Mucosa of gallbladder (tissue), 1 donor: ENCODE measurements around the gene NELFE. TPM values are rescaled to one million over a fixed set of nuclear protein-coding genes. Genes with fewer than 3 reads are reported as not detected.
A peak's percentile ranks its signal among the peaks of the same experiment; 100 is the strongest.

Source experiments
- DNase-seq: peaks from one replicate; pipeline ENCODE4 v3.0.0-alpha.2; 2020; ENCODE audit warnings: low spot score
- total RNA-seq: library from RNA; stranded (reverse); gene quantifications from one replicate; pipeline ENCODE4 v1.2.1, GENCODE V29; 2021
- donor health status: DM: no; HTN: no; CAD: no.

The NELFE gene
- total RNA-seq, 1 donor from 2014 or later = 52.1 TPM

GRCh38 chr6:31972709-31973350 lies 14.1 kb upstream of the NELFE start:
- DNase-seq = no peak

GRCh38 chr6:31971993-31972708 lies 13.4 kb upstream of the NELFE start, which contains the start of gene DXO:
TSS of gene DXO (minus strand) at chr6:31972138. CDS start at chr6:31971675, 463 bp downstream.
- DNase-seq = peak; percentile 97

GRCh38 chr6:31971279-31971992 lies 12.7 kb upstream of the NELFE start:
- no peak for DNase-seq

- no peak for DNase-seq
Measured at GRCh38 chr6:31970604-31971271, 12.0 kb upstream of the NELFE start.

GRCh38 chr6:31969712-31970603 lies 11.2 kb upstream of the NELFE start:
- no peak for DNase-seq

- DNase-seq = no peak
Measured at GRCh38 chr6:31968791-31969711, 10.3 kb upstream of the NELFE start.

- no peak for DNase-seq
Measured at GRCh38 chr6:31968326-31968725, 9.6 kb upstream of the NELFE start.

- no peak for DNase-seq
Measured at GRCh38 chr6:31967926-31968320, 9.2 kb upstream of the NELFE start.

- no peak for DNase-seq
Measured at GRCh38 chr6:31966997-31967925, 8.5 kb upstream of the NELFE start.

GRCh38 chr6:31966506-31966905 lies 7.7 kb upstream of the NELFE start:
- DNase-seq = no peak

- DNase-seq = no peak
Measured at GRCh38 chr6:31965700-31966099, 6.9 kb upstream of the NELFE start.

GRCh38 chr6:31963921-31964320 lies 5.2 kb upstream of the NELFE start:
- DNase-seq = no peak

- DNase-seq = no peak
Measured at GRCh38 chr6:31961616-31962015, 2.8 kb upstream of the NELFE start.

- DNase-seq = no peak
Measured at GRCh38 chr6:31958412-31958740, 395 bp downstream of the NELFE start.

GRCh38 chr6:31956796-31957195 lies 2.0 kb downstream of the NELFE start:
- no peak for DNase-seq

GRCh38 chr6:31954511-31954910 lies 4.3 kb downstream of the NELFE start:
- no peak for DNase-seq

GRCh38 chr6:31952890-31953289 lies 5.9 kb downstream of the NELFE start:
- no peak for DNase-seq

- DNase-seq = peak; percentile 65
Measured at GRCh38 chr6:31952140-31952805, 6.5 kb downstream of the NELFE start.
